Fibroblast of lung (primary cell): ENCODE results near the gene MRPS18A. TPM values are rescaled to one million over a fixed set of nuclear protein-coding genes. Genes with fewer than 3 reads are reported as not detected.

Experiments
- DNase-seq, 2 donors: peaks; one replicate each; pipeline versions ENCODE4 v3.0.0 to v3.0.0-alpha.2; 2010; ENCODE audit warnings: low read depth in 2 of 2
- H2AFZ ChIP-seq: 2 replicates; pipeline ENCODE4 v1.5.1; 2012; ENCODE audit warnings: low read length, control low read depth, inconsistent platforms
- H3K27ac ChIP-seq: 2 replicates; pipeline ENCODE4 v1.5.1; 2011; ENCODE audit warnings: low read length, control low read depth; ENCODE audit not compliant: insufficient read depth
- H3K27me3 ChIP-seq: 2 replicates; pipeline ENCODE4 v1.5.1; 2011; ENCODE audit warnings: mild to moderate bottlenecking, low read length; ENCODE audit not compliant: control insufficient read depth, insufficient read depth
- H3K36me3 ChIP-seq: 2 replicates; pipeline ENCODE4 v1.5.1; 2011; ENCODE audit warnings: low read length; ENCODE audit not compliant: control insufficient read depth, insufficient read depth
- H3K4me1 ChIP-seq: 2 replicates; pipeline ENCODE4 v1.5.1; 2011; ENCODE audit warnings: low read length; ENCODE audit not compliant: control insufficient read depth, insufficient read depth; ENCODE audit errors: extremely low read depth
- H3K4me2 ChIP-seq: 2 replicates; pipeline ENCODE4 v1.5.1; 2011; ENCODE audit warnings: low read length, control low read depth; ENCODE audit not compliant: insufficient read depth; ENCODE audit errors: extremely low read depth
- H3K4me3 ChIP-seq, 4 experiments: fragments of 200-600 bp in 1 of 4; sonication (generic) in 1 of 4; replicated peaks in 1 of 4; 2 replicates each; pipeline ENCODE4 v1.5.1; 2011 to 2016; ENCODE audit warnings: low read length in 4 of 4, low read depth in 3 of 4, mild to moderate bottlenecking in 3 of 4, control low read depth in 2 of 4, inconsistent platforms in 1 of 4, mixed read lengths in 1 of 4; ENCODE audit not compliant: insufficient read depth in 1 of 4; ENCODE audit errors: control extremely low read depth in 1 of 4
- H3K79me2 ChIP-seq: 2 replicates; pipeline ENCODE4 v1.5.1; 2012; ENCODE audit warnings: mild to moderate bottlenecking, low read length, inconsistent platforms; ENCODE audit not compliant: control insufficient read depth, insufficient read depth
- H3K9ac ChIP-seq: 2 replicates; pipeline ENCODE4 v1.5.1; 2011; ENCODE audit warnings: mild to moderate bottlenecking, low read length, control low read depth; ENCODE audit not compliant: insufficient read depth
- H3K9me3 ChIP-seq: 2 replicates; pipeline ENCODE4 v1.5.1; 2012; ENCODE audit warnings: low read depth, low read length; ENCODE audit not compliant: control insufficient read depth, insufficient read depth
- H4K20me1 ChIP-seq: 2 replicates; pipeline ENCODE4 v1.5.1; 2011; ENCODE audit warnings: low read length; ENCODE audit not compliant: control insufficient read depth, insufficient read depth; ENCODE audit errors: extremely low read depth
- EZH2 ChIP-seq: IDR thresholded peaks from 2 replicates; pipeline ENCODE4 v1.5.1; 2012; ENCODE audit warnings: low read length, control low read depth, mild to moderate bottlenecking; ENCODE audit errors: missing control alignments
- polyA plus RNA-seq, 2 donors: library from polyadenylated mRNA; depleted of rRNA in 1 of 2; stranded (reverse) in 1 of 2; unstranded in 1 of 2; fragments of >200 nt; gene quantifications; 2 replicates each; pipeline ENCODE4 v1.2.1, GENCODE V29; 2011 to 2012; ENCODE audit warnings: missing spikeins in 1 of 2
- total RNA-seq: library from RNA; depleted of rRNA; stranded (reverse); fragments of >200 nt; gene quantifications from 2 replicates; pipeline ENCODE4 v1.2.1, GENCODE V29; 2014
- TF ChIP-seq, protein P1 (sequence below), 2 donors: IDR thresholded peaks in 1 of 2; conservative IDR thresholded peaks in 1 of 2; 1 replicate in 1 of 2; 2 replicates in 1 of 2; pipeline ENCODE4 v1.5.1; 2011 to 2012; ENCODE audit warnings: low read length in 2 of 2, control low read depth in 1 of 2, inconsistent platforms in 1 of 2, low read depth in 1 of 2, mild to moderate bottlenecking in 1 of 2

Gene MRPS18A
- total and polyA plus RNA-seq, 2 donors (not counting 1 experiment from before 2014, with no cell fraction given), result 31.8 to 42.1 TPM

DNA sequence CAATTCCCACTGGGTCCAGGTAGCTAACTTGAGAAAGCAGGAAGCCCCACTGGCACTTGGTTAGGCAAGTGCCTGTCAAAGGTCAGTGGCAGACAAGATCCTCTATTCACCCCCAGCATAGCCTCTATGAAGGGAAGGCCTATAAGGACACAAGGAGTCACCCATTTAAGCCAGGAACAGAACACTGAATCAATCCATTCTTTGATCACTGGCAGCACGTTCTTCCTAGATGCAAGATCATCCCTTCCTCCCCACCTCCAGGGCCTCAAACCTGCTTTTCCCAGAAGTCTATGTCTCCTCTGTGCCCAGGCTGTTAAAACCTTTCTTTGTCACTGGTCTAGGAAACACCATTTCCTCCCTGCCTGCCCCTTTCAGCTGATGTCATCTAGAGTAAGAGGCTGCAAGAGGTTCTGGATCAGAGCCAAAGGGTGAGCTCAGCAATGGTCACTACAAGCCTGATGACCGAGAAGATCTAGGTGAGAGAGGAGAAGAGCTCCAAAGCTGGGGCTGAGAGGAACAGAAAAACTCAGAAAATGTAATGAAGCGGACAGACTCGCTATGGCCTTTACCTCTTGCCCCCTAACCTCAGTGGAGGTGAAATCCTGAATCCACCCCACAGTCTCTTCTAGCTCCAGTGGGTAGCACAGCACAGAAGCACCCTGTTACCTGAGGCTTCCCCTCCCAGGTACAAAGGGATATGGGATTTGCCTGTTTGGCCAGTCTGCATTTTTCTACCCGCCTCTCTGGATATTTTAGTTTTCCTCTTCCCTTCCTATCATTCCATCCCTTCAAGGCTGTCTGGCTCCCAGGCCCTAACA lies 60.4 kb downstream of the MRPS18A start:
- no peaks in the 10 kb centered on the region for H3K9me3 ChIP-seq
- peaks cover 14% of the 10 kb centered on the region for H3K4me1 ChIP-seq
- peak overlapping the region; percentile 8 to 99 (median 58) for H3K4me3 ChIP-seq
- DNase-seq, result peak; percentile 94 to 99
- H4K20me1 ChIP-seq, result no peaks in the 10 kb centered on the region
- H3K79me2 ChIP-seq, result peaks cover 29% of the 10 kb centered on the region
- H3K27me3 ChIP-seq, result no peaks in the 10 kb centered on the region
- H3K36me3 ChIP-seq, result peaks cover 25% of the 10 kb centered on the region
- H3K27ac ChIP-seq, result peak overlapping the region; percentile 94
- no peak overlapping the region for H2AFZ ChIP-seq
- H3K9ac ChIP-seq, result peak overlapping the region; percentile 51
- no peak for TF ChIP-seq EZH2
- H3K4me2 ChIP-seq, result peak overlapping the region; percentile 83

GRCh38 chr6:43625393-43625992 lies 62.1 kb downstream of the MRPS18A start:
- Histone ChIP-seq H4K20me1 (no peaks in the 10 kb centered on the region), H2AFZ (no peak overlapping the region), H3K79me2 (peaks cover 29% of the 10 kb centered on the region), H3K27me3 (no peaks in the 10 kb centered on the region), H3K36me3 (peaks cover 38% of the 10 kb centered on the region), H3K27ac (no peak overlapping the region), H3K4me2 (no peak overlapping the region), H3K4me1 (peaks cover 11% of the 10 kb centered on the region), H3K9me3 (no peaks in the 10 kb centered on the region), H3K4me3 (peak overlapping the region in 1 of 4 experiments; percentile 86), H3K9ac (no peak overlapping the region)
- no peak for DNase-seq
- TF ChIP-seq, protein P1, sequence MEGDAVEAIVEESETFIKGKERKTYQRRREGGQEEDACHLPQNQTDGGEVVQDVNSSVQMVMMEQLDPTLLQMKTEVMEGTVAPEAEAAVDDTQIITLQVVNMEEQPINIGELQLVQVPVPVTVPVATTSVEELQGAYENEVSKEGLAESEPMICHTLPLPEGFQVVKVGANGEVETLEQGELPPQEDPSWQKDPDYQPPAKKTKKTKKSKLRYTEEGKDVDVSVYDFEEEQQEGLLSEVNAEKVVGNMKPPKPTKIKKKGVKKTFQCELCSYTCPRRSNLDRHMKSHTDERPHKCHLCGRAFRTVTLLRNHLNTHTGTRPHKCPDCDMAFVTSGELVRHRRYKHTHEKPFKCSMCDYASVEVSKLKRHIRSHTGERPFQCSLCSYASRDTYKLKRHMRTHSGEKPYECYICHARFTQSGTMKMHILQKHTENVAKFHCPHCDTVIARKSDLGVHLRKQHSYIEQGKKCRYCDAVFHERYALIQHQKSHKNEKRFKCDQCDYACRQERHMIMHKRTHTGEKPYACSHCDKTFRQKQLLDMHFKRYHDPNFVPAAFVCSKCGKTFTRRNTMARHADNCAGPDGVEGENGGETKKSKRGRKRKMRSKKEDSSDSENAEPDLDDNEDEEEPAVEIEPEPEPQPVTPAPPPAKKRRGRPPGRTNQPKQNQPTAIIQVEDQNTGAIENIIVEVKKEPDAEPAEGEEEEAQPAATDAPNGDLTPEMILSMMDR (conservative IDR thresholded peaks at IDR 0.05 in 1 of 2, IDR thresholded peaks at IDR 0.05 in 1 of 2; ENCODE audit: low read depth in 1 of 2, low read length in 2 of 2), result no peak
- TF ChIP-seq EZH2, result no peak

DNA sequence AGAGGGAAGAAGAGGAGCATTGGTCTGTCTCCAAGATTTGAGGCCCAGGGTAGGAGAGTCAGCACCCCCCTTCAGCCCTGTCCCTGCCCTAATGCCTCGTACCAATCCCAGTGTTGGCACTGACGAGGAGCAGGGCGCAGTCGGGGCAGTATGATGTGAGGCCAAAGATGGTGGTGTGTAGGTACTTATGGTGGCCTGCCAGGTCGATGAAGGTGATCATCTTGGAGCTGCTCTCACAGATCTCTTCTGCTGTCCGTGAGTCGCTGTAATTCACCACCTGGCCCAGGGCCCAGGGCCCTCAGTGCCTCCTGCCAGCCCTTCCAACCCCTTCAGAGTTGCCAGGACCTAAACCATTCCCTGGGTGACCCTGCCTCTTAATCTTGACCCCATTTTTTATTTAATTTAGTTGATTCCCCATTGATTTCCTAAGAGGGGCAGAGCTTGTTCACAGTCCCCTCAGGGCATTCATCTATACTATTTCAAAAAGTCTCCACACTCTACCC lies 62.8 kb downstream of the MRPS18A start:
- Histone ChIP-seq H3K4me2 (no peak overlapping the region), H3K79me2 (peaks cover 29% of the 10 kb centered on the region), H4K20me1 (no peaks in the 10 kb centered on the region), H3K27me3 (no peaks in the 10 kb centered on the region), H3K9ac (no peak overlapping the region), H3K4me3 (no peak overlapping the region), H3K27ac (no peak overlapping the region), H3K36me3 (peaks cover 39% of the 10 kb centered on the region), H3K9me3 (no peaks in the 10 kb centered on the region), H2AFZ (no peak overlapping the region), H3K4me1 (peaks cover 11% of the 10 kb centered on the region)
- no peak for DNase-seq
- TF ChIP-seq, protein P1 (conservative IDR thresholded peaks at IDR 0.05 in 1 of 2, IDR thresholded peaks at IDR 0.05 in 1 of 2; ENCODE audit: low read depth in 1 of 2, low read length in 2 of 2), result no peak
- TF ChIP-seq EZH2, result no peak
